Heart left ventricle (tissue), 13 donors: ENCODE results near the gene C19orf67.

Experiments
- CTCF ChIP-seq, 12 donors: fragments of 200-600 bp; sonication (generic) in 4 of 12; IDR thresholded peaks; one replicate each; pipeline versions ENCODE4 v1.5.0 to v1.8.0; 2018 to 2022; ENCODE audit warnings: antibody characterized with exemption in 12 of 12, mild to moderate bottlenecking in 5 of 12
- POLR2A ChIP-seq, 2 donors: fragments of 450-650 bp; IDR thresholded peaks; one replicate each; pipeline ENCODE4 v1.6.1; 2017; ENCODE audit warnings: antibody characterized with exemption in 2 of 2, mild to moderate bottlenecking in 2 of 2, moderate library complexity in 2 of 2
- donor health status: ischemic (EF 13 %, LVEDD 7.1; RV severe dilation, severe dysfunction).
- donor health status: DM: no; HTN: yes; CAD: no.
- donor health status: DM: no; HTN: no; CAD: no.
- donor health status: ischemic (EF 25% LVEDD 6.9; RV normal size, moderate dysfunction).
- donor health status: ischemic (EF 25% LVEDD 5.7; RV mildly dilated, moderate dysfunction).
- donor health status: ischemic (EF 35%, LVEDD 5.7; RV mildly dilated, moderate dysfunction).
- donor health status: nonischemic (EF 11% LVEDD 7.7; RV severe dilation, severe dysfunction).
- donor health status: DM: yes; HTN: yes; CAD: no.
- donor health status: PGD.
- donor health status: ischemic (EF 29% LVEDD 5.4; RV normal size, mild dysfunction).
- donor health status: nonischemic (EF 23%, LVEDD 6.1; RV moderate dilation, normal function).

GRCh38 chr19:14112051-14112808 is 26.6 kb upstream of the C19orf67 start:
- TF ChIP-seq CTCF (IDR thresholded peaks at IDR 0.05) (no peak), POLR2A (IDR thresholded peaks at IDR 0.05) (no peak)
